ENCODE data around the gene AHCTF1. TPM values are rescaled to one million over a fixed set of nuclear protein-coding genes. Genes with fewer than 3 reads are reported as not detected.

The AHCTF1 gene
- total RNA-seq, 4 donors from 2014 or later: 30.7 to 45.3 (median 42.0) TPM

DNA sequence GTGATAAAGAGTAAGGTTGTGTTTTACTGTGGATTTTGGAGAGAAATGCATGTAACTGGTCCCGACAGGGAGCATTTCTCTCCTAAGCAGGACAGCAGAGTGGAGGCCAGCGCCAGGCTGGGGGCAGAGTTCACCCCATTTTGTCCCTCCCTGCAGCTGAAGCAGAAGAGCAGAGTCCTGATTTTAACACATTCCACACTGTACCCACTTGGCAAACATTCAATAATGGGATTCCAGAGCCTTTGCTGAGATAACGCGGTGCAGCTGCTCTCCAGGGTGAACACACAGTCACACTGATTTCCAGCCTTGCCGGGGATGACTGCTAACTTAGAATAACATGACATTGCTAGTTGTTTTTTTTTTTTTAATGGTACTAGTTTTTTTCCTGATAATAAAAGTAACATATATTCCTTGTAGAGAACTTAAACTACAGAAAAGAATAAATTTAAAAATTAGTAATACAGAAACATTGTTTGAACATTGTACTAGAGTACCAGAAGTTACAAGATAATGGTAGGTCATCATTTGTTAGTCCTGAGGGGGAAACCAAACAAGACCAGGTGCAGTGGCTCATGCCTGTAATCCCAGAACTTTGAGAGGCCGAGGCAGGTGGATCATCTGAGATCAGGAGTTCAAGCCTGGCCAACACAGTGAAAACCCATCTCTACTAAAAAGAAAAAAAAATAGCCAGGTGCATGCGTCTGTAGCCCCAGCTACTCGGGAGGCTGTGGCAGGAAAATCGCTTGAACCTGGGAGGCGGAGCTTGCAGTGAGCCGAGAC is 130.3 kb downstream of the AHCTF1 start:
- 77% methylated on average over 11 of the region's 11 CpGs for WGBS
- intact Hi-C loops (cut with DNase I): no loop called here
- H3K4me3 ChIP-seq: no peak overlapping the region
- no peaks in the 10 kb centered on the region for H3K36me3 ChIP-seq
- no peak for DNase-seq (ENCODE audit: extremely low spot score)
- peaks cover 0 to 4% (median 0%) of the 10 kb centered on the region in 4 donors for H3K9me3 ChIP-seq
- no peak overlapping the region for H3K27ac ChIP-seq (replicated peaks in 1 of 4)
- H3K27me3 ChIP-seq: peaks cover 0 to 18% (median 0%) of the 10 kb centered on the region in 4 donors
- TF ChIP-seq POLR2A (IDR thresholded peaks at IDR 0.05; ENCODE audit: low read depth) (no peak), CTCF (IDR thresholded peaks at IDR 0.05) (no peak), EP300 (IDR thresholded peaks at IDR 0.05) (no peak), POLR2AphosphoS5 (IDR thresholded peaks at IDR 0.05) (no peak)
- peaks cover 0 to 6% (median 0%) of the 10 kb centered on the region in 4 donors for H3K4me1 ChIP-seq

GRCh38 chr1:246800756-246801155 is 131.0 kb downstream of the AHCTF1 start:
- peaks cover 0 to 4% (median 0%) of the 10 kb centered on the region in 4 donors for H3K9me3 ChIP-seq
- WGBS: 90% methylated on average over 10 of the region's 10 CpGs
- peaks cover 0 to 6% (median 0%) of the 10 kb centered on the region in 4 donors for H3K4me1 ChIP-seq
- no peak for DNase-seq (ENCODE audit: extremely low spot score)
- no peak overlapping the region for H3K27ac ChIP-seq (replicated peaks in 1 of 4)
- no peak for TF ChIP-seq POLR2A (IDR thresholded peaks at IDR 0.05; ENCODE audit: low read depth)
- no peak for TF ChIP-seq EP300 (IDR thresholded peaks at IDR 0.05)
- no peak for TF ChIP-seq POLR2AphosphoS5 (IDR thresholded peaks at IDR 0.05)
- TF ChIP-seq CTCF (IDR thresholded peaks at IDR 0.05): no peak
- no peak overlapping the region for H3K4me3 ChIP-seq
- intact Hi-C loops (cut with DNase I): no loop called here
- peaks cover 0 to 20% (median 0%) of the 10 kb centered on the region in 4 donors for H3K27me3 ChIP-seq
- H3K36me3 ChIP-seq: no peaks in the 10 kb centered on the region

DNA sequence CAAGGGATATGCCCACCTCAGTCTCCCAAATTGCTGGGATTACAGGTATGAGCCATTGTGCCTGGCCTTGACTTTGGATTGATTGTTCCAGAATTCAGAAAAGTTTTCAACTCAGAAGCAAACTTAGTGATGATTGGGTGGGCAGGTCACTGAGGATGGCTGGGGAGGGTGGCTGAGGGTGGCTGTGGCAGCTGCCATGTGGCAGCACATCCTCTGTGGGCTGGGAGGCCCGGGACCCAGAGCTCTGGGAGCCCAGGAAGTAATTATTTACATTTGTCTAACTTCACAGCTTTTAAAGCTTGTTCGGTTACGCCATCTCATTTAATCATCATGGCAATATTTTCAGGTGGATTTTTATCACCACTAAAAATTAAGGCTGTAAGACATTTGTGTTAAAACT is 131.4 kb downstream of the AHCTF1 start:
- Histone ChIP-seq H3K4me1 (peaks cover 0 to 6% (median 0%) of the 10 kb centered on the region in 4 donors), H3K27me3 (peaks cover 0 to 23% (median 0%) of the 10 kb centered on the region in 4 donors), H3K36me3 (no peaks in the 10 kb centered on the region), H3K4me3 (no peak overlapping the region), H3K27ac (replicated peaks in 1 of 4) (no peak overlapping the region), H3K9me3 (peaks cover 0 to 4% (median 0%) of the 10 kb centered on the region in 4 donors)
- DNase-seq (ENCODE audit: extremely low spot score): no peak
- intact Hi-C loops (cut with DNase I): no loop called here
- TF ChIP-seq CTCF (IDR thresholded peaks at IDR 0.05) (no peak), EP300 (IDR thresholded peaks at IDR 0.05) (no peak), POLR2AphosphoS5 (IDR thresholded peaks at IDR 0.05) (no peak), POLR2A (IDR thresholded peaks at IDR 0.05; ENCODE audit: low read depth) (no peak)
- WGBS: 78% methylated on average over 3 of the region's 3 CpGs

DNA sequence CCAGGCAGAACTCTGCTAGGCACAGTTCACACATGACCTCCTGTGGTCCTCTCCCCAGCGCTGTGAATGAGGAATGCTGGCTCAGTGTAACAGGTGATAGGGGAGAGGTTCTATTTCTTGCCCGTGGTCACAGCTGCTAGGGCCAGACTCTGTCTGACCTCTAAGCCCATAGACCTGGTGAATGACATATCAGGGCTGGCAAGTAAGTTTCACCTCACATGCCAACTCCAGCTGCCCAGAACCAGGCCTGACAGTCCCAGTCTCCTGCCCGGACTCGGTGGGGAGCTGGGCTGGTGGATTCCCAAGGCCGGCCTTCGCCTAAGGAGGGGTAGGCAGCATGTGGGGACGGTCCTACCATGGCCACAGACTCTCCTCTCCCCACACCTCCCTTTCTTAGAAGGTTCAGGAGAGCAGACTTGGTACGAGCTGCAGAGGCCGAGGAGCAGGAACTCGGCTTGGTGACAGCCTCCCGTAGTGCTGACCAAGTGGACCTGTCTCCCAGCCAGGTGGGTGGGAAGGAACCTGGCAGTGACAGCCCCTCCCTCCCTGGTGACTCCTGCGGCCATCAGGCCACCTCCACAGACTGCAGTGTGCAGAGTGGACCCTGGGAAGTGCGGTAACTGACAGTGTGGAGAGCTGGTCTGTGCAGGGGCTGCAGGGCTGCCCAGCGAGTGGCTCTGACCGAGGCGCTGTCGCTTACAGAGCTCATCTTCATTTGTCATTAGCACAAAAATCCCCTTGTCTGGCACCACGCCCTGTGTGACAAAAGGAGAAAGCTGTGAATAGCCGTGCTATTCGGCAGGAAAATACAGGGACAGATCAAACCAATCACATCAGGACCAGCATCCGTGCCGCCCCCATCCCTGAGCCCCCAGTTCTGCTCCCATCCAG is 132.9 kb downstream of the AHCTF1 start:
- intact Hi-C loops (cut with DNase I): no loop called here
- no peak overlapping the region for H3K27ac ChIP-seq (replicated peaks in 1 of 4)
- H3K4me3 ChIP-seq: no peak overlapping the region
- 66% methylated on average over 17 of the region's 22 CpGs for WGBS
- H3K4me1 ChIP-seq: peaks cover 7 to 11% (median 11%) of the 10 kb centered on the region in 4 donors
- TF ChIP-seq EP300 (IDR thresholded peaks at IDR 0.05) (no peak), POLR2AphosphoS5 (IDR thresholded peaks at IDR 0.05) (no peak), CTCF (IDR thresholded peaks at IDR 0.05) (no peak), POLR2A (IDR thresholded peaks at IDR 0.05; ENCODE audit: low read depth) (no peak)
- DNase-seq (ENCODE audit: extremely low spot score): no peak
- H3K36me3 ChIP-seq: no peaks in the 10 kb centered on the region
- H3K9me3 ChIP-seq: peaks cover 0 to 4% (median 0%) of the 10 kb centered on the region in 4 donors
- H3K27me3 ChIP-seq: peaks cover 0 to 36% (median 0%) of the 10 kb centered on the region in 4 donors
